GM18858 (cell line): ENCODE data around the gene NAV2.

Experiments
- ATAC-seq: cut with Tn5 transposase; IDR thresholded peaks from one replicate; pipeline ENCODE4 v1.9.1; 2021; ENCODE audit not compliant: unreplicated experiment

The NAV2 gene

GRCh38 chr11:20010851-20011225 is 298.2 kb downstream of the NAV2 start:
- ATAC-seq, result no peak

DNA sequence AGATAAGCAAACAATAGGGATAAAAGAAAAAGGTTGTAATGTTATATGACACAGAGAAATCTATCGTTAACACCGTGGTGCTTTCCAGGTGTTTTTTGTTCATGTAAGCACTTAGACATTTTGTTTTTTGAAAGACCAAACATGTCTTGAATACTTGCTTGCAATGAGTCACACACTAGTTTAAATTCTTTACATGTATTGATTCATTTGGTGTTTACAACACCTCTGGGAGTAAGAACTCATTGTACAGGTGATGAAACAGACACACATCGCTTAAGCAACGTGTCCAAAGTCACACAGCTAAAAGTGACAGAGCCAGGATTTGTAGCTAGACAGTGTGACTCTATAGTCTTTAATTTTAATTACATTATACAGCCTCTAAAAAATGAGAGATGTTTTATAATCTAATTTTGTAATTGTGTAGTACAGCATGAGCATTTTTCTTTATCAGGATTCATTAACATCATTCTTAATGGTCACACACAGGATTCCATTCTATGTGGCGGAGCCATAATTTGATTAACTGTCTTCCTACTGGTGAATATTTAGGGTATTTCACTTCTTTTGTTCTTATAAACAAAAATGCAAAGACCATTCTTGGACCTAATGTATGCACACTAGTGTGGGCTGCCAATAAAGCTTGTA is 298.8 kb downstream of the NAV2 start:
- ATAC-seq, result no peak

GRCh38 chr11:20013346-20014066 is 300.9 kb downstream of the NAV2 start:
- no peak for ATAC-seq

DNA sequence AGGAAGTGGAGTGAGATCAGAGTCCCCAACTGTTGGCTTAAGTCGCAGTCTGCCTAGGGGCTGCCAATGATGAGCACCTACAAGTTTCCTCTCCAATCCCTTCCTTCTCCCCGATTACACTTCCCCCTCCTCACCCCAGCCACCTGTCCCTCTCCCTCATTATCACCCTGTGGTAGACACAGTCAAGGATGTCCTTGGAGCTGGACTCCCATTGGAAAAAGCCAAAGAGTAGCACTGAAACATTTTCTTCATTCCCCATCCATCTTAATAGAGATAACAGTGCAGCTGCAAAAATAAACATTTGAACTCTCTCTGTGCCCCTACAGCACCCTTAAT is 301.4 kb downstream of the NAV2 start:
- ATAC-seq, result no peak

DNA sequence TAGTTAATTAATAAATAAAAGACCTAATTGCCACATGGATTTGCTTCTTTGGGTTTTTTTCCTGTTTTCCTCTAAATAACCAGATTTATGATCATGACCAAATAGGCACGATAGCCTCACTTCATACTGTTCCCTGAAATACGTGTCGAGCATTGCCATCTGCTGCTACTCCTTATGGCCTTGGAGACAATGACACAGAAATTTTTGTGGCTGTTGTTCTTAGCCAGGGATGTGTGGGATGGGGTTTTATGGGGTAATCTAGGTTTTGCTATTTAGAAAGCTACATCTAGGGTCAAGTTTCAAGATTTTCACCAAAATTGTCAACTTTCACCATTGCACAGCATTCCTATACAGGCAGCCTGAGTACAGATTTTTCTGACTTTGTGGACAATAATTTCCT is 302.5 kb downstream of the NAV2 start:
- ATAC-seq, result no peak

- ATAC-seq, result no peak
Measured at GRCh38 chr11:20015529-20016427, 303.1 kb downstream of the NAV2 start.

DNA sequence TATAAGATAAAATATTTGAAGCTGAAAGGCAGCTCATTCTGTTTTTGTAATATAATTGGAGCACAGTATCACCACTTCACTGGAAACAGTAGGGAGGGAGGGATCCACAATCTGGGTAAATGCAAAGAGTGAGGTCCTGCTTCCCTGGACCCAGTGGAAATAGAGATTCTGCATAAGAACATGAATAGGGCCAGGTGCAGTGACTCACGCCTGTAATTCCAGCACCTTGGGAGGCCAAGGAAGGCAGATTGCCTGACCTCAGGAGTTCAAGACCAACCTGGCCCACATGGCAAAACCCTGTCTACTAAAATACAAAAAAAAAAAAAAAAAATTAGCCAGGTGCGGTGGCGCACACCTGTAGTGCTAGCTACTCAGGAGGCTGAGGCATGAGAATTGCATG is 303.9 kb downstream of the NAV2 start:
- no peak for ATAC-seq

GRCh38 chr11:20017320-20017719 is 304.7 kb downstream of the NAV2 start:
- ATAC-seq, result no peak

- no peak for ATAC-seq
Measured at GRCh38 chr11:20020198-20020597, 307.6 kb downstream of the NAV2 start.

- ATAC-seq, result no peak
Measured at GRCh38 chr11:20020716-20021115, 308.1 kb downstream of the NAV2 start.

DNA sequence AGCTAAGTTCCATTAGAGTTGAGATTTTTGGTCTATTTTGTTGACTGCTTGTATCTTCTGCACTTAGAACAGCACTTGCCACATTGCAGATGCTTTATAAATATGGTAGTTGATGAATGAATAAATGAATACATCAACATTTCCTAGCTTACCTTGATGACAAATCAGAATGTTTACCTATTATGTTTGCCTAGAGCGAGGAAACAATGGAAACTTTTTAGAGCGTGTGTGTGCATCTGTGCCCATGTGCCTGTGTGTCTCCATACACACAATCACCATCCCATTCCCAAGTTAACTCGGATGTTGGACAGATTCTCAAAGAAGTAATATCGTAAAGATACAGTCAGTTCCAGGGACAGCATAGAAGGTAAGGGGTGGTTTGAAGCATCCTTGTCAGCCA is 308.6 kb downstream of the NAV2 start:
- no peak for ATAC-seq

- ATAC-seq, result no peak
Measured at GRCh38 chr11:20021771-20022362, 309.2 kb downstream of the NAV2 start.

DNA sequence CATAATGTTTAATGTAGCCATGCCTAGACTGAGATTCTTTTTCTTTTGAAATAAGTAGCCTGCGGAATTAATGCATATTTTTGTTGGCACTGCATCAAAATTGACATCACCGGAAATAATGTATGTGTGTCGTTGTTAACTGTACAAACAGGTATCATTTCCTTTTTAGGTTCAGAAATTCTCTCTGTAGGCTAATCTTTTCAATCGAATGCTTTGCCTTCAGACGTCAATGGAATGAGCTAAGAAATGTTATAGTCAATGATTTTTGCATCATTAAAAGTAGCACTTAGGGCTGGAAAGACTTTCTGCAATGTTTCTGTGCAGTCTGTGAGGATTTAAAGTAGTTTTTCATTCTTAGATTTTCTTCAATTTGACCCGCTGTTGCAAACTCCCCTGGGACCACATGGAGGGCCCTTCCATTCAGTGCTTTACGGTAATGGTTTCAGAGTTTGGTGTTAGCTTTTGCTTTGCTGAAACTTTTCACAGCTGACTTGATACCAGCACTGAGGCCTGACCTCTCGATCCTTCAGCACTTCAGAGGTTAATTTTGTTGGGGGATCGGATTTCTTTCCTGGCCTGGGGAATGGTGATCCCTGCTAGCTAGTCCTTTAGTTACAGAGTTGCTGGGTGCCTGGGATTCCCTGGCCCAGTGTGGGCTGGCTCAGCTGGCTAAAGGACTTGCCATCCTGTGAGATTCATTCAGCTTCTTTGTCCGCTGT is 309.9 kb downstream of the NAV2 start:
- no peak for ATAC-seq

GRCh38 chr11:20023082-20023426 is 310.4 kb downstream of the NAV2 start:
- ATAC-seq, result no peak

DNA sequence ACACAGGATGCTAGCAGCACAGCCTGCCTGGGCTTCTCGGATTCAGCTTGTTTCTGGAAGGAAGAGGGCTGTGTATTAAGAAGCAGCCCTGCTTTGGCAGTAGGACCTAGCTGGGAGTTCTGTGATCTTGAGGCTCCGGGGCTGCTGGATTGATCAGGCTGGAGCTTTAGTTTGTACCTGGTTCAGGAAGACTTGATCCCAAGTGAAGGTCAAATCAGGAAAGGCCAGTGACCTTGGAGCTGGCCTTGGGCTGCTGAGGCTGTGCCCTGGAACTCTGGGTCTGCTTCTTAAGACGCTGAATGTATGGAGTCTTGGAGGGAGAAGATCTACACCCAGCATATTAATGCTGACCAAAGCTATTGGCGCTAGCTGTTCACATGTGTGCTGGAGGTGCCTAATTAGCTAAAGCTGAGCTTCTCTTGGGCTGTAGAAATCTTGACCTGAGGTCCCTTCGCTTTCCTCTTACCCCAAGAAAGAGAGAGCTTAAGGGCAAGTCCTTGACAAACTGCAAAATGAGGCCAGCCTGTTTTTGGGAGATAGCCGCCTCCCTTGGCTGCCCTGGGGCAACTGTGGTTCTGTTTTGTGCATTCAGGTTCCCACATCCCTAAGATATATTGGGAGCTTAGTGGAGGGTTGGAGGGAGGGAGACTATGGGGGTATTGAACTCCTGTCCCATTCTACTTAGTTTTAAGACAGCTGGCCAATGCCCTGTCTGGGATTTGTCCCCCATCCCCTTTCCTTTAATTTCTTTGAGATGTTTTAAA is 311.7 kb downstream of the NAV2 start:
- no peak for ATAC-seq

DNA sequence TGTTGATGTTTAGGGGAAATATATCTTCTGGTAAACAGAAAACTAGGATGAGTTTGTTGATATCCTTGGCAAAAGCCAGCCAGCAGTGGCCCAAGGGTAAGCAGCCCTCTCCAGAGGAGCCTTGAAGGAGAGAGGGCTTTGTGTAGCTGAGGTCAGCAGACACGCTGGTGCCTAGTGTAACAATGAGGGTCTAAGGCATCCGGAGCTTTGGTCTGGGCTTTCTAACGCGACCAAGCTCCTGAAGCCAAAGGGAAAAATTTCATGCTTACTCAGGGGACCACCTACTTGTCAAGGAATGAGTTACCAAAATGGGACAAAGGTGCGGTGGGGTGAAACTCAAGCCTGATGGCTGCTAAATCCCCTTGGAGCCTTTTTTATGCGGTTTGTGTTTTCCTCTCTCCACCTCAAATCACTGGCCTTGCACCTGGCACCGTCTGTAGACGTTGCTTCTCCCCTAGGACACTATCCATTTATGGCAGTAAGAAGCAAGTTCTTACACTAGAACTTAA is 312.7 kb downstream of the NAV2 start:
- ATAC-seq, result no peak

DNA sequence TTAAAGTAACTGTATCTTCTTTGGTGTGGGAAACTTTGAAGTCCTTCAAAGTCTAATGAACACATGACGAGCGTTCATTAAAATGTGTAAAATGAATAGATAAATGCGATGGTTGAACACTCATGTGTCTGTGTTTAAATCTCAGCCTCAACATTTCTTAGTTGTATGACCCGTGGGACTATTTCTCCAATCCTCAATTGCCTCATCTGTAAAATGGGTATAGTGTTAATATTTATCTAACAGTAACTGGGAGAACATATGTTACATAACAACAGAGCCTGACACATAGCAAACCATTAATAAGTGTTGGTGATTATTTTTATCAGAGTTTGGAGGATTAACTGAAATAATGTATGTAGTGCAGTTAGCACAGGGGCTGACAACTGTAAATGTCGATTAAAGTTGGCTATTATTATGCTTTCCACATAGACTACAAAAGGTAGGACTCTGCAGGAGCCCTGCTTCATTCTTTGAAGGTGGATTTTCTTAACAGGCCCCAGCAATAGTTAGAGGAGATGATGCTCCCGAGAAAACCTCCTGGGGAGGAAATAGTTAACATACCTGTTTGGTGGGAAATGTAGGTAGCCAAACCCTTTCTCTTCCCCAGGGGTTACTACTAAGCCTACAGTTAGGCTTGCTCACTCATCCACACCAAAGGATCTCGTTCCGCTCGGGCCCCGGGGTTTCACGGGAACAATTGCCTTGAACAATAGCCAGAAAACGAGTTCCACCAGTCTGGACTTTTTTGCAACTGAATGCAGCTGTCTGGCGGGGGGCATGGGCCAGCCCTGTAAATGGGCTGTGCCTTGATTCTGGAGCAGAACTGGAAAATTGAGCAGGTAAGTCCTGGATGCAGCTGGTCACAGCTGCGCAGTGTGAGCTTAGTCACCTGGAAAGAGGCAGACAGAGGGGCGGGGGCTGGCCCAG is 314.3 kb downstream of the NAV2 start:
- no peak for ATAC-seq

GRCh38 chr11:20027556-20028013 is 314.9 kb downstream of the NAV2 start:
- no peak for ATAC-seq

DNA sequence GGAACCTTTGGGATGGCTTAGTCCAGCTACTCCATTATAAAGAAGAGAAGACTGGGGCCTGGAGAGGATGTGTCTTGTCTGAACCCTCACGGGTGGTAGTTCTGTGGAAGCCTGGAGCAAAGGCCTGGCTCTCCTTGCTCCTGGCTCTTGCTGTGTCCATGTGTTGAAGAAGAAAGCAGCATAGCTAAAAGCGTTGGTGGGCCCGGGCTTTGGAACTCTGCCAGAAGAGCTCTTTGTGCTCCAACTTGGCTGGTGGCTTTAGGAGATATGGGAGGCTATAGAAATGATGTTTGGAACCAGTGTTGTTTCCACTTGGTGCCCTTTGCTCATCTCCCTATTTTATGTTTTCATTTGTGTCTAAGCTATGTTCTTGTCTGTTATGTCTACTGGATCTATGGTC is 316.6 kb downstream of the NAV2 start:
- ATAC-seq, result no peak
